ENCODE measurements around the gene SFN. TPM values are rescaled to one million over a fixed set of nuclear protein-coding genes. Genes with fewer than 3 reads are reported as not detected.
"Not testable (repeated sequence)": the region's sequence is repeated elsewhere in the genome, so short reads cannot be mapped to it uniquely, and the experiment has no call there.

SFN gene
- total and polyA plus RNA-seq, 10 donors: 0.27 to 0.80 (median 0.61) TPM; not detected in 3

- DNase-seq: no peak
- Histone ChIP-seq H3K36me3 (peaks cover 0 to 56% (median 35%) of the 10 kb centered on the region in 6 donors), H3K27me3 (replicated peaks in 1 of 7) (no peaks in the 10 kb centered on the region), H3K9me3 (no peaks in the 10 kb centered on the region), H3K27ac (no peak overlapping the region), H3K4me3 (no peak overlapping the region), H3K4me1 (peaks cover 0 to 9% (median 5%) of the 10 kb centered on the region in 6 donors)
- TF ChIP-seq POLR2A (IDR thresholded peaks at IDR 0.05) (no peak), POLR2AphosphoS5 (IDR thresholded peaks at IDR 0.05) (no peak)
- TF ChIP-seq, protein P1, sequence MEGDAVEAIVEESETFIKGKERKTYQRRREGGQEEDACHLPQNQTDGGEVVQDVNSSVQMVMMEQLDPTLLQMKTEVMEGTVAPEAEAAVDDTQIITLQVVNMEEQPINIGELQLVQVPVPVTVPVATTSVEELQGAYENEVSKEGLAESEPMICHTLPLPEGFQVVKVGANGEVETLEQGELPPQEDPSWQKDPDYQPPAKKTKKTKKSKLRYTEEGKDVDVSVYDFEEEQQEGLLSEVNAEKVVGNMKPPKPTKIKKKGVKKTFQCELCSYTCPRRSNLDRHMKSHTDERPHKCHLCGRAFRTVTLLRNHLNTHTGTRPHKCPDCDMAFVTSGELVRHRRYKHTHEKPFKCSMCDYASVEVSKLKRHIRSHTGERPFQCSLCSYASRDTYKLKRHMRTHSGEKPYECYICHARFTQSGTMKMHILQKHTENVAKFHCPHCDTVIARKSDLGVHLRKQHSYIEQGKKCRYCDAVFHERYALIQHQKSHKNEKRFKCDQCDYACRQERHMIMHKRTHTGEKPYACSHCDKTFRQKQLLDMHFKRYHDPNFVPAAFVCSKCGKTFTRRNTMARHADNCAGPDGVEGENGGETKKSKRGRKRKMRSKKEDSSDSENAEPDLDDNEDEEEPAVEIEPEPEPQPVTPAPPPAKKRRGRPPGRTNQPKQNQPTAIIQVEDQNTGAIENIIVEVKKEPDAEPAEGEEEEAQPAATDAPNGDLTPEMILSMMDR (IDR thresholded peaks at IDR 0.05 in 8 of 11, conservative IDR thresholded peaks at IDR 0.05 in 3 of 11): no peak
- intact Hi-C loops (cut with DNase I; ENCODE audit: low total_unique reads): loop anchor here (10.0 kb wide), 2 partner anchors 60 to 270 kb away; no protein-coding TSS in a partner anchor
- WGBS, 5 donors: 74 to 86% (median 78%) methylated on average over 4 of the region's 4 CpGs
These were observed 11.9 kb downstream of the SFN start for GRCh38 chr1:26874896-26875295.

DNA sequence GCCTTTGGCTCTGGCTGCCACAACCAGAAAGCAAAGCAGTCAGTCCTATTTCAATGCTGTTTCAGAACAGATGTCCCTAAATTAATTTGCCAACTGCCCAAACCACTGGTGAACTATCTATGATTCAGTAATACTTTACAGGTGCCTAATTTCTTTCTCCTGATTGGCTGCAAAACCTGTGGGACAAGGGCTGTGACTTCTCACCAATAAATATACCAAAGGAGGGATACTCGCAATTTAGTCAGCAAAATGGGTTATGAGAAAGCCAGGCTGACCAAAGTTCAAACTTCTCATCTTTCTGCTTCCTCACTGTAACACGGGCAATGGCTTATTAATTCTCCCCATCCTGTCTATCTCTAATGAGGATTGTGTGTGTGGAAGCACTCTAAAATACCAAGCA lies 14.4 kb downstream of the SFN start:
- TF ChIP-seq POLR2AphosphoS5 (IDR thresholded peaks at IDR 0.05) (no peak), POLR2A (IDR thresholded peaks at IDR 0.05) (no peak)
- TF ChIP-seq, protein P1 (IDR thresholded peaks at IDR 0.05 in 8 of 11, conservative IDR thresholded peaks at IDR 0.05 in 3 of 11): no peak
- no peaks in the 10 kb centered on the region for H3K27me3 ChIP-seq (replicated peaks in 1 of 7)

GRCh38 chr1:26879793-26880192 lies 16.8 kb downstream of the SFN start:
- Histone ChIP-seq H3K27ac (no peak overlapping the region), H3K27me3 (replicated peaks in 1 of 7) (no peaks in the 10 kb centered on the region), H3K4me3 (no peak overlapping the region), H3K4me1 (peaks cover 0 to 9% (median 5%) of the 10 kb centered on the region in 6 donors), H3K9me3 (no peaks in the 10 kb centered on the region), H3K36me3 (peaks cover 9 to 100% (median 84%) of the 10 kb centered on the region in 6 donors)
- intact Hi-C loops (cut with DNase I; ENCODE audit: low total_unique reads): loop anchor here (10.0 kb wide), 2 partner anchors 65 to 275 kb away; no protein-coding TSS in a partner anchor
- TF ChIP-seq, protein P1 (IDR thresholded peaks at IDR 0.05 in 8 of 11, conservative IDR thresholded peaks at IDR 0.05 in 3 of 11): no peak
- TF ChIP-seq POLR2A (IDR thresholded peaks at IDR 0.05) (no peak), POLR2AphosphoS5 (IDR thresholded peaks at IDR 0.05) (no peak)
- no peak for DNase-seq
- WGBS, 5 donors: 94 to 98% (median 96%) methylated on average over 4 of the region's 4 CpGs

More for the DNA sequence above, 14.4 kb downstream of the SFN start:
- WGBS, 5 donors: 77 to 94% (median 85%) methylated on average over 2 of the region's 2 CpGs
- intact Hi-C loops (cut with DNase I; ENCODE audit: low total_unique reads): loop anchor here (10.0 kb wide), 2 partner anchors 63 to 273 kb away; no protein-coding TSS in a partner anchor
- Histone ChIP-seq H3K9me3 (no peaks in the 10 kb centered on the region), H3K4me1 (peaks cover 0 to 9% (median 5%) of the 10 kb centered on the region in 6 donors), H3K27ac (peak overlapping the region in 1 of 8 donors; percentile 13), H3K36me3 (peaks cover 0 to 81% (median 59%) of the 10 kb centered on the region in 6 donors), H3K4me3 (no peak overlapping the region)
- no peak for DNase-seq

GRCh38 chr1:26881611-26882010 lies 18.7 kb downstream of the SFN start:
- TF ChIP-seq POLR2AphosphoS5 (IDR thresholded peaks at IDR 0.05): peak in 1 of 3 donors; percentile 19
- H3K9me3 ChIP-seq; DNase-seq; H3K4me3 ChIP-seq; H3K27ac ChIP-seq; intact Hi-C loops (cut with DNase I; ENCODE audit: low total_unique reads); H3K27me3 ChIP-seq (replicated peaks in 1 of 7): not testable (repeated sequence)
- peaks cover 0 to 14% (median 5%) of the 10 kb centered on the region in 6 donors for H3K4me1 ChIP-seq
- H3K36me3 ChIP-seq: peaks cover 12 to 100% (median 93%) of the 10 kb centered on the region in 6 donors
- WGBS, 5 donors: 77 to 95% (median 83%) methylated on average over 6 of the region's 6 CpGs
